H1 (cell line): ENCODE measurements around the gene SIX3. TPM values are rescaled to one million over a fixed set of nuclear protein-coding genes. Genes with fewer than 3 reads are reported as not detected.

Experiments
- CTCF ChIA-PET: fragments of 300-600 bp; sonication (Branson Sonifier 250); formaldehyde crosslinking; loops from one replicate; lab custom pipeline; 2021; ENCODE audit not compliant: partially characterized antibody; lab: Charles Lee
- POLR2A ChIA-PET: fragments of 300-600 bp; sonication (Branson Sonifier 250); formaldehyde crosslinking; loops from one replicate; lab custom pipeline; 2021; ENCODE audit warnings: inconsistent platforms; ENCODE audit not compliant: partially characterized antibody; lab: Charles Lee
- DNase-seq, 2 experiments: peaks; one replicate each; pipeline versions ENCODE4 v3.0.0 to v3.0.0-alpha.2; 2010 to 2022; ENCODE audit warnings: low spot score in 2 of 2, low read depth in 1 of 2, mixed read lengths in 1 of 2
- FAIRE-seq: peaks from 2 replicates; lab custom pipeline; 2011; peaks lifted over from hg19 to GRCh38; lab: Jason Lieb, UNC
- H2AFZ ChIP-seq: 2 replicates; pipeline ENCODE4 v1.8.1; 2012; ENCODE audit warnings: low read length, inconsistent platforms
- H2AK5ac ChIP-seq: 2 replicates; pipeline ENCODE4 v1.6.1; 2013; ENCODE audit warnings: low read depth, low read length
- H2BK120ac ChIP-seq: replicated peaks from 2 replicates; pipeline ENCODE3; 2013; ENCODE audit warnings: low read depth, low read length, inconsistent platforms
- H2BK12ac ChIP-seq: 2 replicates; pipeline ENCODE4 v1.6.1; 2013; ENCODE audit warnings: low read depth, low read length
- H2BK15ac ChIP-seq: 2 replicates; pipeline ENCODE4 v1.6.1; 2013; ENCODE audit warnings: low read length
- H2BK20ac ChIP-seq: 2 replicates; pipeline ENCODE4 v1.6.1; 2013; ENCODE audit warnings: low read length
- H2BK5ac ChIP-seq: 2 replicates; pipeline ENCODE4 v1.6.1; 2013; ENCODE audit warnings: low read depth, low read length
- H3K14ac ChIP-seq: 2 replicates; pipeline ENCODE4 v1.6.1; 2013; ENCODE audit warnings: inconsistent platforms; ENCODE audit not compliant: insufficient read length
- H3K18ac ChIP-seq: 2 replicates; pipeline ENCODE4 v1.6.1; 2013; ENCODE audit warnings: low read length; ENCODE audit errors: extremely low read depth
- H3K23ac ChIP-seq: 2 replicates; pipeline ENCODE4 v1.6.1; 2013; ENCODE audit warnings: inconsistent platforms; ENCODE audit not compliant: insufficient read length
- H3K23me2 ChIP-seq: 2 replicates; pipeline ENCODE4 v1.6.1; 2013; ENCODE audit warnings: low read depth, low read length
- H3K27ac ChIP-seq: 2 replicates; pipeline ENCODE4 v1.6.1; 2011; ENCODE audit warnings: low read depth, low read length, inconsistent platforms
- H3K27me3 ChIP-seq, 4 experiments: replicated peaks in 1 of 4; 1 replicate in 1 of 4; 2 replicates in 3 of 4; pipeline versions ENCODE4 v1.6.1 to v1.8.1; 2011 to 2013; ENCODE audit warnings: low read length in 3 of 4, mild to moderate bottlenecking in 3 of 4, inconsistent platforms in 2 of 4, mixed read lengths in 2 of 4, moderate library complexity in 1 of 4; ENCODE audit not compliant: control insufficient read depth in 3 of 4, insufficient read depth in 3 of 4; ENCODE audit errors: extremely low read depth in 1 of 4
- H3K36me3 ChIP-seq, 4 experiments: 2 replicates each; pipeline versions ENCODE4 v1.6.1 to v1.8.1; 2011 to 2013; ENCODE audit warnings: mild to moderate bottlenecking in 4 of 4, low read length in 3 of 4, moderate library complexity in 2 of 4, control low read depth in 1 of 4, inconsistent platforms in 1 of 4; ENCODE audit not compliant: insufficient read depth in 4 of 4, control insufficient read depth in 2 of 4
- H3K4ac ChIP-seq: replicated peaks from 2 replicates; pipeline ENCODE3; 2013; ENCODE audit warnings: low read length, low read depth, mixed read lengths, inconsistent platforms; ENCODE audit not compliant: insufficient read length
- H3K4me1 ChIP-seq, 4 experiments: replicated peaks in 1 of 4; 1 replicate in 1 of 4; 2 replicates in 3 of 4; pipeline versions ENCODE4 v1.6.1 to v1.8.1; 2011 to 2013; ENCODE audit warnings: low read length in 3 of 4, inconsistent platforms in 2 of 4, mixed read lengths in 1 of 4; ENCODE audit not compliant: insufficient read depth in 4 of 4, control insufficient read depth in 3 of 4
- H3K4me2 ChIP-seq, 2 experiments: 2 replicates each; pipeline versions ENCODE4 v1.6.1 to v1.8.1; 2011 to 2013; ENCODE audit warnings: low read depth in 2 of 2, low read length in 2 of 2, control low read depth in 1 of 2, inconsistent platforms in 1 of 2, mild to moderate bottlenecking in 1 of 2; ENCODE audit not compliant: insufficient read depth in 1 of 2
- H3K4me3 ChIP-seq, 4 experiments: fragments of 200-600, 300-600 bp in 1 of 4; sonication (generic), shearing (Covaris generic), sonication (Bioruptor Twin) in 1 of 4; 2 replicates each; pipeline versions ENCODE4 v1.5.1 to v1.8.1; 2011 to 2016; ENCODE audit warnings: low read length in 4 of 4, low read depth in 3 of 4, control low read depth in 2 of 4, inconsistent platforms in 2 of 4, mild to moderate bottlenecking in 2 of 4, mixed read lengths in 1 of 4, moderate library complexity in 1 of 4; ENCODE audit not compliant: insufficient read depth in 2 of 4; ENCODE audit errors: extremely low read depth in 1 of 4
- H3K56ac ChIP-seq: replicated peaks from 2 replicates; pipeline ENCODE3; 2013; ENCODE audit warnings: low read depth, mild to moderate bottlenecking, mixed read lengths, low read length, inconsistent platforms; ENCODE audit not compliant: insufficient read length
- H3K79me1 ChIP-seq: 2 replicates; pipeline ENCODE4 v1.6.1; 2013; ENCODE audit warnings: low read depth, low read length, control low read depth
- H3K79me2 ChIP-seq, 2 experiments: 2 replicates each; pipeline versions ENCODE4 v1.6.1 to v1.8.1; 2012 to 2013; ENCODE audit warnings: low read length in 2 of 2, mild to moderate bottlenecking in 2 of 2, inconsistent platforms in 1 of 2; ENCODE audit not compliant: insufficient read depth in 2 of 2, control insufficient read depth in 1 of 2
- H3K9ac ChIP-seq, 4 experiments: replicated peaks in 1 of 4; 1 replicate in 1 of 4; 2 replicates in 3 of 4; pipeline versions ENCODE4 v1.6.1 to v1.8.1; 2011 to 2013; ENCODE audit warnings: low read depth in 3 of 4, low read length in 3 of 4, control low read depth in 2 of 4, mild to moderate bottlenecking in 2 of 4, moderate library complexity in 2 of 4, inconsistent platforms in 1 of 4; ENCODE audit errors: extremely low read depth in 1 of 4
- H3K9me3 ChIP-seq, 2 experiments: 2 replicates each; pipeline versions ENCODE4 v1.6.1 to v1.8.1; 2012 to 2013; ENCODE audit warnings: mild to moderate bottlenecking in 2 of 2, moderate library complexity in 2 of 2, control low read depth in 1 of 2, inconsistent platforms in 1 of 2, low read depth in 1 of 2, low read length in 1 of 2, mixed read lengths in 1 of 2; ENCODE audit not compliant: insufficient read depth in 2 of 2
- H4K20me1 ChIP-seq, 2 experiments: replicated peaks in 1 of 2; 2 replicates each; pipeline versions ENCODE3 to v1.8.1; 2011 to 2013; ENCODE audit warnings: inconsistent platforms in 2 of 2, low read length in 2 of 2, mild to moderate bottlenecking in 1 of 2; ENCODE audit not compliant: insufficient read depth in 2 of 2, control insufficient read depth in 1 of 2
- H4K5ac ChIP-seq: 2 replicates; pipeline ENCODE4 v1.6.1; 2013; ENCODE audit warnings: low read length, low read depth, mixed read lengths, inconsistent platforms; ENCODE audit not compliant: insufficient read length
- H4K8ac ChIP-seq: 2 replicates; pipeline ENCODE4 v1.8.0; 2013; ENCODE audit warnings: mild to moderate bottlenecking, moderate library complexity, low read length, inconsistent platforms; ENCODE audit not compliant: insufficient read depth; ENCODE audit errors: extremely low read depth
- H4K91ac ChIP-seq: replicated peaks from 2 replicates; pipeline ENCODE3; 2013; ENCODE audit warnings: low read length, mixed read lengths, inconsistent platforms; ENCODE audit not compliant: insufficient read length
- BRCA1 ChIP-seq: IDR thresholded peaks from 2 replicates; pipeline ENCODE4 v1.6.1; 2012; ENCODE audit warnings: low read depth, low read length, improper control_type of control experiment
- CEBPB ChIP-seq: IDR thresholded peaks from 2 replicates; pipeline ENCODE4 v1.6.1; 2012; ENCODE audit warnings: low read depth, low read length
- EZH2 ChIP-seq: fragments of 200-600 bp; sonication (generic); IDR thresholded peaks from 2 replicates; pipeline ENCODE4 v1.7.1; 2012; ENCODE audit warnings: low read depth, mild to moderate bottlenecking, moderate library complexity, low read length, inconsistent platforms; ENCODE audit not compliant: severe bottlenecking
- GABPA ChIP-seq: IDR thresholded peaks from 2 replicates; pipeline ENCODE4 v1.6.1; 2011; ENCODE audit warnings: mild to moderate bottlenecking, low read length, moderate library complexity, borderline replicate concordance; ENCODE audit not compliant: insufficient read depth
- KDM4A ChIP-seq: IDR thresholded peaks from one replicate; pipeline ENCODE4 v1.7.1; 2012; ENCODE audit warnings: low read depth, mild to moderate bottlenecking, moderate library complexity, low read length, inconsistent platforms; ENCODE audit not compliant: severe bottlenecking
- RNF2 ChIP-seq: fragments of 200-900, 300-1000 bp; sonication (generic); IDR thresholded peaks from 2 replicates; pipeline ENCODE4 v1.7.1; 2016; ENCODE audit warnings: borderline replicate concordance, low read depth, mild to moderate bottlenecking, antibody characterized with exemption, low read length; ENCODE audit not compliant: poor library complexity, severe bottlenecking; ENCODE audit errors: missing control alignments
- SIN3A ChIP-seq, 2 experiments: IDR thresholded peaks in 1 of 2; conservative IDR thresholded peaks in 1 of 2; 2 replicates each; pipeline ENCODE4 v1.6.1; 2011 to 2012; ENCODE audit warnings: low read length in 2 of 2, improper control_type of control experiment in 1 of 2, low read depth in 1 of 2, mild to moderate bottlenecking in 1 of 2
- SUZ12 ChIP-seq: fragments of 200-600 bp; sonication (generic); IDR thresholded peaks from 2 replicates; pipeline ENCODE4 v1.6.1; 2012; ENCODE audit warnings: mild to moderate bottlenecking, inconsistent platforms, low read length, moderate library complexity, mixed read lengths
- WGBS, 2 experiments: shearing (Covaris generic) in 1 of 2; methylation state at CpG; one replicate each; pipeline versions ENCODE4 v1.1.6 to v1.1.7; 2013 to 2015; ENCODE audit warnings: low lambda C conversion rate in 2 of 2, mixed read lengths in 2 of 2, inconsistent platforms in 1 of 2, low coverage in 1 of 2, missing lambda C conversion rate in 1 of 2; ENCODE audit not compliant: insufficient replicate concordance in 2 of 2, insufficient coverage in 1 of 2, insufficient read length in 1 of 2; ENCODE audit errors: extremely low coverage in 1 of 2, missing lambda C conversion rate in 1 of 2; 5-methylcytosine and 5-hydroxymethylcytosine counted together
- polyA plus RNA-seq, 7 experiments: library from polyadenylated mRNA; depleted of rRNA in 3 of 7; stranded (reverse) in 5 of 7; unstranded in 2 of 7; fragments of >200 nt in 5 of 7; fragments of 200-250 nt in 2 of 7; gene quantifications; 1 replicate in 5 of 7; 2 replicates in 1 of 7; 4 replicates in 1 of 7; pipeline versions ENCODE4 v1.2.1 to v1.2.3, GENCODE V29; 2011 to 2013; ENCODE audit warnings: missing spikeins in 2 of 7, mixed read lengths in 2 of 7
- total RNA-seq: library from RNA; stranded (reverse); fragmentation: NEBNext Ultra II Directional; extraction: Animal tissue kit (Norgen Biotek cat#: 25700); gene quantifications from 2 replicates; pipeline ENCODE4 v1.2.1, GENCODE V29; 2021
- TF ChIP-seq, protein P1 (sequence below): IDR thresholded peaks from 2 replicates; pipeline ENCODE4 v1.6.1; 2012; ENCODE audit warnings: inconsistent platforms

The SIX3 gene
- total and polyA plus RNA-seq, 2 of the 8 experiments (the other 6 are each of a cell fraction or from before 2014, with no cell fraction given): 0.02 to 0.19 TPM

GRCh38 chr2:44949329-44950151, 8.0 kb downstream of the SIX3 start:
- 4% methylated on average over 44 of the region's 54 CpGs; no CpG with 5 or more reads in 1 of the 2 experiments for WGBS, 2 experiments
- peak overlapping the region in 1 of 4 experiments; percentile 8; a peak in 2 of 7 replicates for H3K9ac ChIP-seq
- CTCF ChIA-PET: interaction anchor here (0.7 to 5.0 kb wide), 7 partner anchors 11 to 555 kb away, joined by 3 to 22 read pairs (median 9); no protein-coding TSS in a partner anchor
- TF ChIP-seq KDM4A (peak; percentile 55), BRCA1 (no peak), SIN3A (conservative IDR thresholded peaks at IDR 0.05 in 1 of 2, IDR thresholded peaks at IDR 0.05 in 1 of 2; ENCODE audit: low read depth in 1 of 2, low read length in 2 of 2) (peak in 1 of 2 experiments; percentile 15; a peak in 1 of 4 replicates), RNF2 (peak; percentile 70), GABPA (0 out of 2 replicates have a peak, but pooled peaks have one; percentile 13), SUZ12 (peak; percentile 68; the same call in 1 of the 2 replicates), CEBPB (no peak), EZH2 (peak; percentile 77)
- TF ChIP-seq, protein P1, sequence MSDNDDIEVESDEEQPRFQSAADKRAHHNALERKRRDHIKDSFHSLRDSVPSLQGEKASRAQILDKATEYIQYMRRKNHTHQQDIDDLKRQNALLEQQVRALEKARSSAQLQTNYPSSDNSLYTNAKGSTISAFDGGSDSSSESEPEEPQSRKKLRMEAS: 0 out of 2 replicates have a peak, but pooled peaks have one; percentile 5

More at GRCh38 chr2:44949329-44950151, 8.0 kb downstream of the SIX3 start:
- Histone ChIP-seq H2AK5ac (no peak overlapping the region), H3K36me3 (no peaks in the 10 kb centered on the region), H4K20me1 (peaks cover 0 to 9% of the 10 kb centered on the region in 2 experiments), H2BK5ac (peak overlapping the region; percentile 60; the same call in 1 of the 2 replicates), H3K4me3 (peak overlapping the region; percentile 1 to 59 (median 27); a peak in 7 of 8 replicates), H3K14ac (no peak overlapping the region), H3K23me2 (peaks cover 6% of the 10 kb centered on the region), H3K4me1 (peaks cover 16 to 51% (median 32%) of the 10 kb centered on the region in 4 experiments), H3K23ac (no peak overlapping the region), H3K27me3 (peaks cover 72 to 100% (median 92%) of the 10 kb centered on the region in 4 experiments), H2BK15ac (no peak overlapping the region), H2BK120ac (no peak overlapping the region), H3K79me2 (no peaks in the 10 kb centered on the region), H2AFZ (no peak overlapping the region), H4K91ac (no peak overlapping the region), H3K4ac (no peak overlapping the region), H3K4me2 (peak overlapping the region; percentile 54 to 79), H4K8ac (no peak overlapping the region), H3K79me1 (no peaks in the 10 kb centered on the region), H3K56ac (no peak overlapping the region), H2BK12ac (peak overlapping the region; percentile 32; the same call in 1 of the 2 replicates), H2BK20ac (peak overlapping the region; percentile 80; the same call in 1 of the 2 replicates), H3K27ac (no peak overlapping the region), H3K9me3 (no peaks in the 10 kb centered on the region), H4K5ac (no peak overlapping the region), H3K18ac (peak overlapping the region; percentile 74)
- POLR2A ChIA-PET: interaction anchor here (0.6 to 1.3 kb wide), 8 partner anchors 12 to 59 kb away, joined by 3 to 8 read pairs (median 3); partner anchors contain the start of gene SIX2
- no peak for FAIRE-seq
- peak in 1 of 2 experiments; percentile 83 for DNase-seq
